GM19372 (cell line): Measurements from ENCODE around the gene ZNRF1.
A peak's percentile ranks its signal among the peaks of the same experiment; 100 is the strongest.

Experiments used
- ATAC-seq: cut with Tn5 transposase; IDR thresholded peaks from one replicate; pipeline ENCODE4 v1.9.1; 2021; ENCODE audit warnings: mild to moderate bottlenecking, low read depth, moderate library complexity; ENCODE audit not compliant: unreplicated experiment

The ZNRF1 gene

GRCh38 chr16:75130150-75130771, 131.4 kb downstream of the ZNRF1 start:
- ATAC-seq: no peak

GRCh38 chr16:75131081-75131480, 132.3 kb downstream of the ZNRF1 start:
- no peak for ATAC-seq

GRCh38 chr16:75138233-75138632, 139.4 kb downstream of the ZNRF1 start:
- ATAC-seq: no peak

GRCh38 chr16:75138636-75139035, 139.8 kb downstream of the ZNRF1 start:
- no peak for ATAC-seq

- no peak for ATAC-seq
Observed at GRCh38 chr16:75139498-75139897, 140.7 kb downstream of the ZNRF1 start.

- ATAC-seq: no peak
Observed at GRCh38 chr16:75143941-75144340, 145.1 kb downstream of the ZNRF1 start.

- no peak for ATAC-seq
Observed at GRCh38 chr16:75147968-75148310, 149.1 kb downstream of the ZNRF1 start.

- peak; percentile 76 for ATAC-seq
Observed at GRCh38 chr16:75148311-75149195, 149.7 kb downstream of the ZNRF1 start, which contains the start of gene ZFP1. ZFP1 (plus strand) TSS chr16:75148524; CDS start chr16:75152952, 4,428 bp downstream.

GRCh38 chr16:75151798-75152197, 153.0 kb downstream of the ZNRF1 start:
- no peak for ATAC-seq

GRCh38 chr16:75152635-75153034, 153.8 kb downstream of the ZNRF1 start:
- ATAC-seq: no peak

GRCh38 chr16:75160386-75160785, 161.6 kb downstream of the ZNRF1 start:
- ATAC-seq: no peak
